ENCODE results near the gene LMF1. TPM values are rescaled to one million over a fixed set of nuclear protein-coding genes. Genes with fewer than 3 reads are reported as not detected.

LMF1 gene
- total and polyA plus RNA-seq, 2 of the 13 experiments (the other 11 are each of a cell fraction or from before 2014, with no cell fraction given): 6.8 to 8.5 TPM

GRCh38 chr16:972316-973002, 1.7 kb upstream of the LMF1 start (continued):
- TF ChIP-seq, protein P1, sequence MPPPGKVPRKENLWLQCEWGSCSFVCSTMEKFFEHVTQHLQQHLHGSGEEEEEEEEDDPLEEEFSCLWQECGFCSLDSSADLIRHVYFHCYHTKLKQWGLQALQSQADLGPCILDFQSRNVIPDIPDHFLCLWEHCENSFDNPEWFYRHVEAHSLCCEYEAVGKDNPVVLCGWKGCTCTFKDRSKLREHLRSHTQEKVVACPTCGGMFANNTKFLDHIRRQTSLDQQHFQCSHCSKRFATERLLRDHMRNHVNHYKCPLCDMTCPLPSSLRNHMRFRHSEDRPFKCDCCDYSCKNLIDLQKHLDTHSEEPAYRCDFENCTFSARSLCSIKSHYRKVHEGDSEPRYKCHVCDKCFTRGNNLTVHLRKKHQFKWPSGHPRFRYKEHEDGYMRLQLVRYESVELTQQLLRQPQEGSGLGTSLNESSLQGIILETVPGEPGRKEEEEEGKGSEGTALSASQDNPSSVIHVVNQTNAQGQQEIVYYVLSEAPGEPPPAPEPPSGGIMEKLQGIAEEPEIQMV (CRISPR knock-in tag; IDR thresholded peaks at IDR 0.05; ENCODE audit: low read depth): 0 out of 2 replicates have a peak, but pooled peaks have one; percentile 45
- peak; percentile 89 for TF ChIP-seq ZNF687 (CRISPR knock-in tag; IDR thresholded peaks at IDR 0.05)
- no peak for TF ChIP-seq ZNF569 (CRISPR knock-in tag; IDR thresholded peaks at IDR 0.05; ENCODE audit: borderline replicate concordance)
- TF ChIP-seq HNF4G (IDR thresholded peaks at IDR 0.05; ENCODE audit: borderline replicate concordance, low read depth, low read length): no peak
- 0 out of 2 replicates have a peak, but pooled peaks have one; percentile 43 for TF ChIP-seq HNF4G (CRISPR knock-in tag; IDR thresholded peaks at IDR 0.05; ENCODE audit: borderline replicate concordance, low read depth)
- TF ChIP-seq PCBP2 (optimal IDR thresholded peaks at IDR 0.05; ENCODE audit: low read depth, low read length, poor library complexity, severe bottlenecking): no peak
- peak; percentile 87 for TF ChIP-seq ZNF788 (CRISPR knock-in tag; IDR thresholded peaks at IDR 0.05; ENCODE audit: borderline replicate concordance)
- 0 out of 2 replicates have a peak, but pooled peaks have one; percentile 26 for TF ChIP-seq ZBTB20 (CRISPR knock-in tag; IDR thresholded peaks at IDR 0.05; ENCODE audit: borderline replicate concordance, low read depth)
- no peak for TF ChIP-seq FOSL1 (CRISPR knock-in tag; IDR thresholded peaks at IDR 0.05; ENCODE audit: borderline replicate concordance)
- no peak for TF ChIP-seq ZNF10 (CRISPR knock-in tag; IDR thresholded peaks at IDR 0.05; ENCODE audit: borderline replicate concordance, low read depth)
- peak; percentile 91 for TF ChIP-seq RBFOX2 (IDR thresholded peaks at IDR 0.05; ENCODE audit: low read depth, low read length)
- no peak for TF ChIP-seq PTBP1 (IDR thresholded peaks at IDR 0.05; ENCODE audit: low read depth, low read length, poor library complexity, severe bottlenecking)
- TF ChIP-seq RXRA (CRISPR knock-in tag; IDR thresholded peaks at IDR 0.05): peak; percentile 82; the same call in 1 of the 2 replicates
- TF ChIP-seq TEAD2 (CRISPR knock-in tag; IDR thresholded peaks at IDR 0.05): no peak
- 0 out of 2 replicates have a peak, but pooled peaks have one; percentile 23 for TF ChIP-seq CCDC6 (CRISPR knock-in tag; IDR thresholded peaks at IDR 0.05)
- TF ChIP-seq ZMYM3 (CRISPR knock-in tag; IDR thresholded peaks at IDR 0.05): no peak; the same call in 1 of the 2 replicates
- TF ChIP-seq, protein P2, sequence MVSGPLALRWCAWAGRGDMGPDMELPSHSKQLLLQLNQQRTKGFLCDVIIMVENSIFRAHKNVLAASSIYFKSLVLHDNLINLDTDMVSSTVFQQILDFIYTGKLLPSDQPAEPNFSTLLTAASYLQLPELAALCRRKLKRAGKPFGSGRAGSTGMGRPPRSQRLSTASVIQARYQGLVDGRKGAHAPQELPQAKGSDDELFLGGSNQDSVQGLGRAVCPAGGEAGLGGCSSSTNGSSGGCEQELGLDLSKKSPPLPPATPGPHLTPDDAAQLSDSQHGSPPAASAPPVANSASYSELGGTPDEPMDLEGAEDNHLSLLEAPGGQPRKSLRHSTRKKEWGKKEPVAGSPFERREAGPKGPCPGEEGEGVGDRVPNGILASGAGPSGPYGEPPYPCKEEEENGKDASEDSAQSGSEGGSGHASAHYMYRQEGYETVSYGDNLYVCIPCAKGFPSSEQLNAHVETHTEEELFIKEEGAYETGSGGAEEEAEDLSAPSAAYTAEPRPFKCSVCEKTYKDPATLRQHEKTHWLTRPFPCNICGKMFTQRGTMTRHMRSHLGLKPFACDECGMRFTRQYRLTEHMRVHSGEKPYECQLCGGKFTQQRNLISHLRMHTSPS (CRISPR knock-in tag; IDR thresholded peaks at IDR 0.05; ENCODE audit: low read depth): peak; percentile 90
- peak; percentile 10 for TF ChIP-seq YY1 (IDR thresholded peaks at IDR 0.05; ENCODE audit: insufficient read depth, insufficient replicate concordance, low read depth, low read length)
- TF ChIP-seq NFE2L1 (CRISPR knock-in tag; IDR thresholded peaks at IDR 0.05; ENCODE audit: borderline replicate concordance): no peak

All from HepG2 (cell line).